Measurements from ENCODE around the gene JAKMIP1. TPM values are rescaled to one million over a fixed set of nuclear protein-coding genes. Genes with fewer than 3 reads are reported as not detected.

JAKMIP1 gene
- total RNA-seq, 1 donor from 2014 or later, result 5.5 TPM

DNA sequence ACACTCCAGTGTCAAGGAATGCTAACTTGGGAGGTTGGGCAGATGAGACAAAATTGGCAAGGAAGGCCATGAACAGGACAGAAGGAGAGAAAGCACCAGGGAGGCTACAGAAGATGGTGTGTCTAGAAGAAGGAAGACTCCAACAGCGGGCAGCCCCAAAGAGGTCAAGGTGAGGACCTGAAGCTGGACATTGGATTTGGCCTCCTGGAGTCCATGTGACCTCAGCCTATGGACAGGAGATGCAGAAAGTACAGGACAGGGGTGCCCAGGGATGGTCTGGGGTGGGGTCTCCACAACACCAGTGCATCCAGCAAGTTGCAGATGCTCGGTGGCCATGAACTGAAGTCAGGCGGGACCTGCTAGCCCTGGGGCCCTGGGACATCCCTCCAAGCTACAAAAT, 86.2 kb downstream of the JAKMIP1 start:
- H3F3A ChIP-seq (ENCODE audit: low read depth), result no peaks in the 10 kb centered on the region
- Mint-ChIP-seq H3K27me3 (ENCODE audit: insufficient read depth, low read depth) (peaks cover 22% of the 10 kb centered on the region), H3K4me1 (peaks cover 19% of the 10 kb centered on the region), H3K9me3 (no peaks in the 10 kb centered on the region), H3K36me3 (no peaks in the 10 kb centered on the region), H3K27ac (no peak overlapping the region), H3K4me3 (no peak overlapping the region)
- no peak for DNase-seq (ENCODE audit: low spot score)
- no peaks in the 10 kb centered on the region for H4K20me1 ChIP-seq (ENCODE audit: low read depth)
- no peak overlapping the region for H3K27ac ChIP-seq
- TF ChIP-seq EZH2phosphoT487 (IDR thresholded peaks at IDR 0.05) (no peak), EZH2 (IDR thresholded peaks at IDR 0.05) (no peak), CTCF (IDR thresholded peaks at IDR 0.05) (no peak)
- H3K4me1 ChIP-seq, result peaks cover 3% of the 10 kb centered on the region
- H3K27me3 ChIP-seq, result no peaks in the 10 kb centered on the region
- H3K4me2 ChIP-seq, result no peak overlapping the region
- no peak overlapping the region for H3K4me3 ChIP-seq
- no peaks in the 10 kb centered on the region for H3K36me3 ChIP-seq
- H2AFZ ChIP-seq (replicated peaks), result no peak overlapping the region
- H3K9me3 ChIP-seq (ENCODE audit: low read depth), result no peaks in the 10 kb centered on the region
- no peaks in the 10 kb centered on the region for H3K79me2 ChIP-seq (ENCODE audit: low read depth)
- no peak overlapping the region for H3K9ac ChIP-seq

DNA sequence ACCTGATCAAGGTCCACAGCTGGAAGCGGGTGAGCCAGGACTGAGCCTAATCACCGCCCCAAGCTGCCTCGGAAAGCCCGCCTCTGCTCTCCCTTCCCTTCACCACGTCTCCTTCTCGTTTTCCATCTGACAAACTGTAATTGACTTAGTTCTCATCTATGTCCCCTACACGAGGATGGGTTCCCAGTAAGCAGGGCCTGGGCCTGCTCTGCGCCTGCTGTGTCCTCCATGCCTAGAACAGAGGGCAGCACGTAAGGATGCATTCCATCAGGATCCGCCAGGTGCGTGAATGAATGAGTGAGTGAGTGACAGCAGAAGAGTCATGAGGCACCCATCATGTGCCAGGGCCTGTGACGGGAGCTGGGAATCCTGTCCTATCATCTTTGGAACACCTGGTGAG, 86.7 kb downstream of the JAKMIP1 start:
- peaks cover 19% of the 10 kb centered on the region for H3K4me1 Mint-ChIP-seq
- TF ChIP-seq EZH2 (IDR thresholded peaks at IDR 0.05) (no peak), CTCF (IDR thresholded peaks at IDR 0.05) (no peak), EZH2phosphoT487 (IDR thresholded peaks at IDR 0.05) (no peak)
- Histone ChIP-seq H3K9me3 (ENCODE audit: low read depth) (no peaks in the 10 kb centered on the region), H2AFZ (replicated peaks) (no peak overlapping the region), H3K27ac (no peak overlapping the region), H3K36me3 (no peaks in the 10 kb centered on the region), H3K4me2 (no peak overlapping the region), H3F3A (ENCODE audit: low read depth) (no peaks in the 10 kb centered on the region), H3K4me1 (peaks cover 3% of the 10 kb centered on the region), H3K4me3 (no peak overlapping the region), H3K9ac (no peak overlapping the region), H3K79me2 (ENCODE audit: low read depth) (no peaks in the 10 kb centered on the region), H3K27me3 (no peaks in the 10 kb centered on the region), H4K20me1 (ENCODE audit: low read depth) (no peaks in the 10 kb centered on the region)
- H3K27ac Mint-ChIP-seq, result no peak overlapping the region
- no peaks in the 10 kb centered on the region for H3K9me3 Mint-ChIP-seq
- H3K27me3 Mint-ChIP-seq (ENCODE audit: insufficient read depth, low read depth), result peaks cover 19% of the 10 kb centered on the region
- H3K4me3 Mint-ChIP-seq, result no peak overlapping the region
- no peak for DNase-seq (ENCODE audit: low spot score)
- H3K36me3 Mint-ChIP-seq, result no peaks in the 10 kb centered on the region

- no peaks in the 10 kb centered on the region for H3K79me2 ChIP-seq (ENCODE audit: low read depth)
- peaks cover 3% of the 10 kb centered on the region for H3K4me1 ChIP-seq
- H3K27me3 ChIP-seq, result no peaks in the 10 kb centered on the region
- DNase-seq (ENCODE audit: low spot score), result no peak
- H3K4me2 ChIP-seq, result no peak overlapping the region
- Mint-ChIP-seq H3K9me3 (no peaks in the 10 kb centered on the region), H3K4me1 (peaks cover 19% of the 10 kb centered on the region), H3K4me3 (no peak overlapping the region), H3K27ac (no peak overlapping the region), H3K27me3 (ENCODE audit: insufficient read depth, low read depth) (peaks cover 21% of the 10 kb centered on the region), H3K36me3 (no peaks in the 10 kb centered on the region)
- no peaks in the 10 kb centered on the region for H3K36me3 ChIP-seq
- no peak overlapping the region for H3K27ac ChIP-seq
- no peak overlapping the region for H3K9ac ChIP-seq
- no peaks in the 10 kb centered on the region for H4K20me1 ChIP-seq (ENCODE audit: low read depth)
- no peak overlapping the region for H2AFZ ChIP-seq (replicated peaks)
- TF ChIP-seq EZH2 (IDR thresholded peaks at IDR 0.05) (no peak), EZH2phosphoT487 (IDR thresholded peaks at IDR 0.05) (no peak), CTCF (IDR thresholded peaks at IDR 0.05) (no peak)
- no peaks in the 10 kb centered on the region for H3K9me3 ChIP-seq (ENCODE audit: low read depth)
- no peak overlapping the region for H3K4me3 ChIP-seq
- H3F3A ChIP-seq (ENCODE audit: low read depth), result no peaks in the 10 kb centered on the region
These were observed 87.6 kb downstream of the JAKMIP1 start for GRCh38 chr4:6112606-6113290.

Measured in neural progenitor cell (in vitro differentiated cells).